Cardiac muscle cell (in vitro differentiated cells and primary cell): ENCODE data around the gene GPR155. TPM values are rescaled to one million over a fixed set of nuclear protein-coding genes. Genes with fewer than 3 reads are reported as not detected.

Experiments
- DNase-seq, 2 donors: peaks; one replicate each; pipeline versions ENCODE4 v3.0.0 to v3.0.0-alpha.2; 2010 to 2017; ENCODE audit warnings: low read depth in 1 of 2, low spot score in 1 of 2
- H3K27ac ChIP-seq: fragments of 200-600 bp; sonication (generic); 2 replicates; pipeline ENCODE4 v1.5.1; 2016
- H3K27me3 ChIP-seq: fragments of 200-600 bp; sonication (generic); 2 replicates; pipeline ENCODE4 v1.6.0; 2016; ENCODE audit warnings: control low read depth
- H3K36me3 ChIP-seq: fragments of 200-600 bp; sonication (generic); 2 replicates; pipeline ENCODE4 v1.5.1; 2016; ENCODE audit warnings: control low read depth
- H3K4me1 ChIP-seq: fragments of 200-600 bp; sonication (generic); 2 replicates; pipeline ENCODE4 v1.8.1; 2017; ENCODE audit warnings: low read depth, mild to moderate bottlenecking, mixed run types
- H3K4me3 ChIP-seq: fragments of 200-600 bp; sonication (generic); 2 replicates; pipeline ENCODE4 v1.5.1; 2016; ENCODE audit warnings: mild to moderate bottlenecking
- H3K9me3 ChIP-seq: fragments of 200-600 bp; sonication (generic); 2 replicates; pipeline ENCODE4 v1.5.1; 2017; ENCODE audit warnings: low read depth, mild to moderate bottlenecking, control low read depth
- polyA plus RNA-seq: library from polyadenylated mRNA; unstranded; fragments of >200 nt; fragmentation: Nextera tagmentation; extraction: Ambion mirVana; gene quantifications from 2 replicates; pipeline ENCODE4 v1.2.1, GENCODE V29; 2016
- total RNA-seq: library from RNA; depleted of rRNA; stranded (reverse); fragments of >200 nt; gene quantifications from 2 replicates; pipeline ENCODE4 v1.2.3, GENCODE V29; 2016
- TF ChIP-seq, protein P1 (sequence below): IDR thresholded peaks from 2 replicates; pipeline ENCODE4 v1.5.1; 2012; ENCODE audit warnings: low read depth, mild to moderate bottlenecking, low read length

Gene GPR155
- total and polyA plus RNA-seq, 2 experiments from 2014 or later: 2.7 to 8.5 TPM

DNA sequence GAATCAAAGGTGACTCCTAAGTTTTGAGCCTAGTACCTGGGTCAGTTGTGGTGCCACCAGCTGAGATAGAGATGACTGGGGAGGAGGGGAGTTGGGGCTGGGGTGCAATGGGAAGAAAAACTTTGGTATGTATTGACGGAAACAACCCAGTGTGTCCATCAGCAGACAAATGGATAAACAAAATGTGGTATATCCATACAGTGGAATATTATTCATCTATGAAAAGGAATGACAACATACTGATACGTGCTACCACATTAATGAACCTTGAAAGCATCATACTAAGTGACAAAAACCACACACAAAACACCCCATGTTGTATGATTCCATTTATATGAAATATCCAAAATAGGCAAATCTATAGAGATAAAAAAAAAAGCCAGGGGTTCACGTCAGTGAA is 41.1 kb upstream of the GPR155 start:
- Histone ChIP-seq H3K27ac (no peak overlapping the region), H3K4me3 (no peak overlapping the region), H3K36me3 (no peaks in the 10 kb centered on the region), H3K27me3 (no peaks in the 10 kb centered on the region), H3K9me3 (no peaks in the 10 kb centered on the region), H3K4me1 (no peaks in the 10 kb centered on the region)
- TF ChIP-seq, protein P1, sequence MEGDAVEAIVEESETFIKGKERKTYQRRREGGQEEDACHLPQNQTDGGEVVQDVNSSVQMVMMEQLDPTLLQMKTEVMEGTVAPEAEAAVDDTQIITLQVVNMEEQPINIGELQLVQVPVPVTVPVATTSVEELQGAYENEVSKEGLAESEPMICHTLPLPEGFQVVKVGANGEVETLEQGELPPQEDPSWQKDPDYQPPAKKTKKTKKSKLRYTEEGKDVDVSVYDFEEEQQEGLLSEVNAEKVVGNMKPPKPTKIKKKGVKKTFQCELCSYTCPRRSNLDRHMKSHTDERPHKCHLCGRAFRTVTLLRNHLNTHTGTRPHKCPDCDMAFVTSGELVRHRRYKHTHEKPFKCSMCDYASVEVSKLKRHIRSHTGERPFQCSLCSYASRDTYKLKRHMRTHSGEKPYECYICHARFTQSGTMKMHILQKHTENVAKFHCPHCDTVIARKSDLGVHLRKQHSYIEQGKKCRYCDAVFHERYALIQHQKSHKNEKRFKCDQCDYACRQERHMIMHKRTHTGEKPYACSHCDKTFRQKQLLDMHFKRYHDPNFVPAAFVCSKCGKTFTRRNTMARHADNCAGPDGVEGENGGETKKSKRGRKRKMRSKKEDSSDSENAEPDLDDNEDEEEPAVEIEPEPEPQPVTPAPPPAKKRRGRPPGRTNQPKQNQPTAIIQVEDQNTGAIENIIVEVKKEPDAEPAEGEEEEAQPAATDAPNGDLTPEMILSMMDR: no peak
- no peak for DNase-seq

DNA sequence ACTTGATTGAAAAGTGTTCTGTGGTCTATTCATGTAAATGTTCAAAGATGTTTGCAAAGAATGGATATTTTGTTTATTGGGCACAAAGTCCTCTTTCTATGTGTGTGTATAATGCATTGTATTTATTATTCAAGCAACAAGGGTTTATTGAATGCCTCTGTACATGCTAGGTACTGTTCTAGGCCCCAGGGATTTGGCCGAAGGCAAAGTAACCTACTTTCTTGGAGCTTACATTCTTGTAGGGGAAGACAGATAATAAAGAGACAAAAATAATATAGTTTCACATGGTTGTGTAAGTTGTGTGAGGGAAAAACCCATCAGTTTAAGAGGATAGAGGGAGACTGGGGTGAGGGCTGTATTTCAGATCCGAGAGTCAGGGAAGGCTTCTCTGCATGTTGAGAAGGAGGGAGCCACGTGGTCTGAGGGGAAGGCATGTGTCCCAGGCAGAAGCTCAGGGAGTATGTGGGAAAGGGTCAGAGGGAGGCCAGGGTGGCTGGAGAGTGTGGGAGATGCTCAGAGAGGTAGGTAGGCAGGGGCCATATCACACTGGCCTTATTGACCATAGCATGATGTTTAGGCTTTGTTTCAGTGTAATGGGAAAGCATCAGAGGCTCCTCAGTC is 40.4 kb upstream of the GPR155 start:
- DNase-seq: no peak

DNA sequence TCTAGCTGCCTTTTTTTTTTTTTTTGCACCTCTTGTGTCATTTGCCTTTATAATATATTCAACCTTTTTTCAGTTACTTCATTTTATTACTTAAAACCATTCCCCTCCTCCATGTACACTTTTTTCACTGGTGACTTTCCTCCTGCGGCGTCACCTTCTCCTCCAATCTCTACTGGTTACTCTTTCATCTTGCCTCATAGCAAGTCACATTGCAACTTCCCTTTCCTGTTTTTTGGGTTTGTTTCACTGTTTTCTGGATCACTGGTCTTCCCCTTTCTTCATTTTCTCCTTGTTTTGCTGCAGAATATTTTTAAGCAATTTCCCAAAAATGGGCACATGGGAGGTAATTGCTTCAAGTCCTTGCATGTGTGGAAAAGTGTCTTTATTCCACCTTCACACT is 37.7 kb upstream of the GPR155 start:
- TF ChIP-seq, protein P1: no peak
- no peaks in the 10 kb centered on the region for H3K9me3 ChIP-seq
- no peaks in the 10 kb centered on the region for H3K4me1 ChIP-seq
- H3K4me3 ChIP-seq: no peak overlapping the region
- no peaks in the 10 kb centered on the region for H3K36me3 ChIP-seq
- DNase-seq: no peak
- H3K27ac ChIP-seq: no peak overlapping the region
- no peaks in the 10 kb centered on the region for H3K27me3 ChIP-seq

More for the DNA sequence above, 40.4 kb upstream of the GPR155 start:
- no peaks in the 10 kb centered on the region for H3K27me3 ChIP-seq
- no peak overlapping the region for H3K27ac ChIP-seq
- no peak overlapping the region for H3K4me3 ChIP-seq
- no peaks in the 10 kb centered on the region for H3K9me3 ChIP-seq
- TF ChIP-seq, protein P1: no peak
- H3K36me3 ChIP-seq: no peaks in the 10 kb centered on the region
- no peaks in the 10 kb centered on the region for H3K4me1 ChIP-seq

DNA sequence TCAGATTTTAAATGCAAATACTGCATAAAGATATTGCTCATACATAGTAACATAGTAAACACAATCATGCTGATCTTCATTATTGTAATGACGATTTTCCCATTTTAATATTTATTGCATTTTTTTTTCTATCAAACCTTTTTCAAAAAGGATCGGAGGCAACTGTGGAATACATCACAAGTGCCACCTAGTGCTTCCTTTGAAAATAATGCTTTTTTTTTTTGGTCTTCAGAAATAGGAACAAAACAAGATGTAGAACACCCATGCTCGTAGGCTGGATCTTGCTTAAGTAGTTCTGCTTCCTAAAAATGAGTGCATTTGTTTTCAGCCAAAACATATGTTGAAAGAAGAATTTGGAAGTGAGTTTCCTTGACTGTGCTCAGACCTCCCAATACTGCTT is 35.7 kb upstream of the GPR155 start:
- TF ChIP-seq, protein P1: peak; percentile 30
- H3K4me3 ChIP-seq: no peak overlapping the region
- no peaks in the 10 kb centered on the region for H3K9me3 ChIP-seq
- H3K27me3 ChIP-seq: no peaks in the 10 kb centered on the region
- DNase-seq: peak in 1 of 2 donors; percentile 19
- H3K36me3 ChIP-seq: no peaks in the 10 kb centered on the region
- no peak overlapping the region for H3K27ac ChIP-seq
- H3K4me1 ChIP-seq: no peaks in the 10 kb centered on the region

DNA sequence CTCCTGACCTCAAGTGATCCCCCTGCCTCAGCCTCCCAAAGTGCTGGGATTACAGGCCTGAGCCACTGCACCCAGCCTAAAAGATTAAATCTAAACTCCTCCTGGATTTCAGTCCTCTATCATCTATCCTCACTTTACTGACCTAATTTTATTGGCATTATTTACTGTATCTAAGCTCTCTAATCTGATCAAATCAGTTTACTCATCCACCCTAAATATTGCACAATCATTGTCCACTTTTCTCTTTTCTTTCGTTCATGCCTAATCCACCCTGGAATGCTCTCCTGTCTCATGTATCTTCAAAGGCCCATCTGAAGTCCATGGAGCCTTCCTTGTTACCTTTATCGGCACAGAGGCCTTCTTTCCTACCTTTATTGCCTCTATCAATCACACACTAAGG is 31.6 kb upstream of the GPR155 start:
- Histone ChIP-seq H3K27me3 (no peaks in the 10 kb centered on the region), H3K9me3 (no peaks in the 10 kb centered on the region), H3K4me1 (no peaks in the 10 kb centered on the region), H3K27ac (no peak overlapping the region), H3K4me3 (no peak overlapping the region), H3K36me3 (no peaks in the 10 kb centered on the region)
- DNase-seq: no peak
- TF ChIP-seq, protein P1: no peak
